ENCODE measurements around the gene LCA5L.

GRCh38 chr21:39422527-39423241, 22.9 kb downstream of the LCA5L start:
- TF ChIP-seq CTCF (IDR thresholded peaks at IDR 0.05) (no peak), EZH2 (IDR thresholded peaks at IDR 0.05; ENCODE audit: borderline replicate concordance, insufficient read depth, low read depth, low read length, poor library complexity, severe bottlenecking) (no peak)

Measured in B cell (primary cell).